Upper lobe of left lung (tissue), 4 donors: ENCODE data around the gene SYT8.

ENCODE experiments used
- EP300 ChIP-seq, 4 donors: sonication (generic); formaldehyde crosslinking; IDR thresholded peaks; one replicate each; pipeline ENCODE4 v1.5.1; 2017; ENCODE audit warnings: antibody characterized with exemption in 4 of 4, control low read depth in 2 of 4
- POLR2A ChIP-seq, 4 donors: fragments of 450-650 bp; IDR thresholded peaks; one replicate each; pipeline ENCODE4 v1.5.1; 2016 to 2017; ENCODE audit warnings: antibody characterized with exemption in 4 of 4, mild to moderate bottlenecking in 2 of 4
- POLR2AphosphoS5 ChIP-seq, 2 donors: sonication (generic); formaldehyde crosslinking; IDR thresholded peaks; one replicate each; pipeline ENCODE4 v1.5.1; 2017; ENCODE audit warnings: antibody characterized with exemption in 2 of 2
- TF ChIP-seq, protein P1 (sequence below), 6 experiments: fragments of 450-650 bp in 4 of 6; fragments of 200-600 bp in 2 of 6; sonication (generic) in 2 of 6; IDR thresholded peaks; one replicate each; pipeline ENCODE4 v1.5.1; 2016 to 2019; ENCODE audit warnings: antibody characterized with exemption in 6 of 6

DNA sequence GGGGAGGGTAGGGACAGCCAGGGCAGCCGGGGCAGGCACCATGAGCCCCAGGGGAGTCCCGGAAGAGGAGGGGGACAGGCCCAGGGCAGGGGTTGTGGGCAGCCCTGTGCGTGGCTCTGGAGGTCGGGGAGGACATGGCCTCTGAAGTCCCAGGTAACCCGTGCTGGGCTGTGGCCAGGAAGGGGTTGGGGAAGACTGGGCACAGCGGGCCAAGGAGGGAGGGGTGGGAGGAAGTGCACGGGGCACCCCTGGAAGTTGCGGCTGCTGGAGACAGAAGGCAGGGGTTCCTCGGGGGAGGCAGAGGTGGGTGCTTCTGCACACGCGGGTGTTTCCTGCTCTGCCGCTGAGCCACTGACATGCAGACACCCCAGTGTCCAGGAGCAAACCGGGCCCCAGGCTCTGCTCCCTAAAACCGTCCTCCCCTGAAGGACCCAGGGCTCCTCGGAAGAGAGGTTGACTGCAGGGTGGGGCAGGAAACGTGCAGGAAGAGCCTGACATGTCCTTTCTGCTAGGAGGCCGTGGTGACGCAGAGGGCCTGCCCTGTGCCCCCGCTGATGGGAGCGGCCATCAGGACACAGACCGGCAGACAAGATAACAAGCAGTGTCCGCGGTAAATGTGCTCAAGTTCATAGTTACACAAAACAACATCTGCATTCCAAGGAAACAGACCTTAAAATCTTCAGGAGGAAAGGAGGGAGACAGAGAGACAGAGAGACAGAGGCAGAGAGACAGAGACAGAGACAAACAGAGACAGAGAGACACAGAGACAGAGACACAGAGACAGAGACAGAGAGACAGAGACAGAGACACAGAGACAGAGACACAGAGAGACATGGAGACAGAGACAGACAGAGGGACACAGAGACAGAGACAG is 9.7 kb downstream of the SYT8 start:
- TF ChIP-seq, protein P1, sequence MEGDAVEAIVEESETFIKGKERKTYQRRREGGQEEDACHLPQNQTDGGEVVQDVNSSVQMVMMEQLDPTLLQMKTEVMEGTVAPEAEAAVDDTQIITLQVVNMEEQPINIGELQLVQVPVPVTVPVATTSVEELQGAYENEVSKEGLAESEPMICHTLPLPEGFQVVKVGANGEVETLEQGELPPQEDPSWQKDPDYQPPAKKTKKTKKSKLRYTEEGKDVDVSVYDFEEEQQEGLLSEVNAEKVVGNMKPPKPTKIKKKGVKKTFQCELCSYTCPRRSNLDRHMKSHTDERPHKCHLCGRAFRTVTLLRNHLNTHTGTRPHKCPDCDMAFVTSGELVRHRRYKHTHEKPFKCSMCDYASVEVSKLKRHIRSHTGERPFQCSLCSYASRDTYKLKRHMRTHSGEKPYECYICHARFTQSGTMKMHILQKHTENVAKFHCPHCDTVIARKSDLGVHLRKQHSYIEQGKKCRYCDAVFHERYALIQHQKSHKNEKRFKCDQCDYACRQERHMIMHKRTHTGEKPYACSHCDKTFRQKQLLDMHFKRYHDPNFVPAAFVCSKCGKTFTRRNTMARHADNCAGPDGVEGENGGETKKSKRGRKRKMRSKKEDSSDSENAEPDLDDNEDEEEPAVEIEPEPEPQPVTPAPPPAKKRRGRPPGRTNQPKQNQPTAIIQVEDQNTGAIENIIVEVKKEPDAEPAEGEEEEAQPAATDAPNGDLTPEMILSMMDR (IDR thresholded peaks at IDR 0.05): no peak
- TF ChIP-seq POLR2AphosphoS5 (IDR thresholded peaks at IDR 0.05) (peak; percentile 39 to 53), EP300 (IDR thresholded peaks at IDR 0.05) (peak in 2 of 4 donors; percentile 6 to 82), POLR2A (IDR thresholded peaks at IDR 0.05) (peak in 1 of 4 donors; percentile 36)
